Naive B cell (primary cell): Measurements from ENCODE around the gene TTC36. TPM values are rescaled to one million over a fixed set of nuclear protein-coding genes. Genes with fewer than 3 reads are reported as not detected.
"Not testable (repeated sequence)": the region's sequence is repeated elsewhere in the genome, so short reads cannot be mapped to it uniquely, and the experiment has no call there.

Experiments
- ATAC-seq, 2 donors: fragments of 150-1000 bp; cut with Tn5 transposase; 2 replicates each; pipeline ENCODE4 v1.10.0; 2021; ENCODE audit warnings: low read depth in 2 of 2, mild to moderate bottlenecking in 2 of 2, moderate library complexity in 2 of 2
- DNase-seq: peaks from one replicate; pipeline ENCODE4 v3.0.0; 2022
- H3K27ac Mint-ChIP-seq, 6 donors: one replicate each; pipeline ENCODE4 v1.8.0; 2020 to 2022; ENCODE audit warnings: mild to moderate bottlenecking in 6 of 6, mixed read lengths in 6 of 6, moderate library complexity in 5 of 6, inconsistent platforms in 2 of 6
- H3K27me3 Mint-ChIP-seq, 3 donors: one replicate each; pipeline ENCODE4 v1.8.0; 2021 to 2022; ENCODE audit warnings: mixed read lengths in 3 of 3, mild to moderate bottlenecking in 1 of 3
- H3K36me3 Mint-ChIP-seq, 2 donors: one replicate each; pipeline ENCODE4 v1.8.0; 2020 to 2022; ENCODE audit warnings: mixed read lengths in 2 of 2, inconsistent platforms in 1 of 2, mild to moderate bottlenecking in 1 of 2
- H3K4me1 Mint-ChIP-seq, 3 donors: one replicate each; pipeline ENCODE4 v1.8.0; 2020 to 2022; ENCODE audit warnings: mixed read lengths in 3 of 3, inconsistent platforms in 1 of 3, mild to moderate bottlenecking in 1 of 3, moderate library complexity in 1 of 3
- H3K4me3 Mint-ChIP-seq, 8 donors: one replicate each; pipeline ENCODE4 v1.8.0; 2020 to 2022; ENCODE audit warnings: mild to moderate bottlenecking in 8 of 8, mixed read lengths in 8 of 8, moderate library complexity in 8 of 8, inconsistent platforms in 2 of 8
- H3K9me3 Mint-ChIP-seq, 7 donors: one replicate each; pipeline ENCODE4 v1.8.0; 2020 to 2022; ENCODE audit warnings: mixed read lengths in 7 of 7, mild to moderate bottlenecking in 5 of 7, inconsistent platforms in 2 of 7, moderate library complexity in 1 of 7
- polyA plus RNA-seq, 6 donors: library from polyadenylated mRNA; unstranded; fragments of 300-500 nt; fragmentation: Illumina TruSeq; gene quantifications; one replicate each; pipeline ENCODE4 v1.2.3, GENCODE V29; 2021; ENCODE audit warnings: low read depth in 6 of 6

The TTC36 gene, protein sequence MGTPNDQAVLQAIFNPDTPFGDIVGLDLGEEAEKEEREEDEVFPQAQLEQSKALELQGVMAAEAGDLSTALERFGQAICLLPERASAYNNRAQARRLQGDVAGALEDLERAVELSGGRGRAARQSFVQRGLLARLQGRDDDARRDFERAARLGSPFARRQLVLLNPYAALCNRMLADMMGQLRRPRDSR
- not detected for polyA plus RNA-seq

DNA sequence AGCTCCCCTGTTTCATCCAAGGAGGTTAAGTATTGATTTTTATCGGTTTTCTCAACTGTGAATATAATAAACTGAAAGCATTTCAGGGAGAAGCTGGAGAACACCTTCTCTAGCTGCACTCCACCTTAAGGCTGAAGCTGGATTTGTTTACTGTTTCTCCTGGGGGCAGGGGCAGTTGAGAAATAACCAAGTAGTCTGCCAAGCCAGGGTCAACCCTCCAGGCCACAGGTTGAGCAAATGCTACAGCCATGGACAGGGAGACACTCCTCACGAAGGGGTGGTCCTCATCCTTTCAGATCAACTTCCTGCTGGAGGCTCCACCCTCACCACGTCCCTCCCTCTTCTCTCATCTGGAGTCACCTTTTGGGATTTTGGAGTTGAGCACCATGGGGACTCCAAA, at the start of gene TTC36:
TSS of gene TTC36 (plus strand) at position 366 of the 400 bp plus-strand sequence. CDS start at position 387, 21 bp downstream.
- DNase-seq (no peak), ATAC-seq (no peak)
- Mint-ChIP-seq H3K27ac (peak within 1 kb of the TSS in 2 of 6 donors; percentile 56 to 79), H3K4me1 (peaks cover 23 to 37% (median 30%) of the 10 kb centered on the region in 3 donors), H3K27me3 (no peaks in the 10 kb centered on the region), H3K9me3 (peaks cover 0 to 1% (median 0%) of the 10 kb centered on the region in 7 donors), H3K36me3 (no peaks in the 10 kb centered on the region), H3K4me3 (peak within 1 kb of the TSS in 3 of 8 donors; percentile 6 to 54 (median 44))

DNA sequence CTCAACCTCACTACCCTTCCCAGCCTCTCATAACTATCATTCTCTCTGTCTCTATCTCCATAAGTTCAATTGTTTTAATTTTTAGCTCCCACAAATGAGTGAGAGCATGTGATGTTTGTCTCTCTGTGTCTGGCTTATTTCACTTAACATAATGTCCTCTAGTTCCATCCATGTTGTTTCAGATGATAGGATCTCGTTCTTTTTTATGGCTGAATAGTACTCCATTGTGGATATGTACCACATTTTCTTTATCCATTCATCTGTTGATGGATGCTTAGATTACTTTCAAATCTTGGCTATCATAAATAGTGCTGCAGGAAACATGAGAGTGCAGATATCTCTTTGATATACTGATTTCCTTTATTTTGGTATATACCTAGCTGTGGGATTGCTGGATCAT, 46.0 kb upstream of the TTC36 start:
- not testable (repeated sequence) for H3K4me3 Mint-ChIP-seq, ATAC-seq, H3K4me1 Mint-ChIP-seq, DNase-seq, H3K9me3 Mint-ChIP-seq, H3K27me3 Mint-ChIP-seq
- H3K36me3 Mint-ChIP-seq, result peaks cover 20 to 38% of the 10 kb centered on the region in 2 donors
- H3K27ac Mint-ChIP-seq, result peak overlapping the region in 1 of 6 donors; percentile 82

DNA sequence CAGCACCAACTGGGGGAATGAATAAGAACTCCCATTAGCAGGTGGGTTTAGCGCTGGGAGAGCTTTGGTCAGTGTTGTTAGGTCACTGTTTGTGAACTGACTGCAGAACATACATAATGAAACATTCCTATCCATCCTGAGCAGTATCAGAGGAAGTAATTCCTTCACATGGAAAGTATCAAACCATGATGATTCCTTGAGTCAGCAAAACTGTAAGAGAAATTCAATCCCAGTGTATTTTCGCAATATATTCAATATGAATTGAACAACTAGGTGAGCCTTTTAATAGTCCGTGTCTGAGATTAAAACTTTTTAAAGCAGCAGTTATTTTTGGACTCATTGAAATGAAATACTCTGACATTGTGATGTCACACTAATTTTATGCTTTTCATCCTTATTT, 42.9 kb upstream of the TTC36 start:
- H3K36me3 Mint-ChIP-seq, result peaks cover 18 to 23% of the 10 kb centered on the region in 2 donors
- H3K4me1 Mint-ChIP-seq, result peaks cover 0 to 4% (median 0%) of the 10 kb centered on the region in 3 donors
- peak overlapping the region in 2 of 6 donors; percentile 3 to 4 for H3K27ac Mint-ChIP-seq
- H3K9me3 Mint-ChIP-seq, result peaks cover 0 to 3% (median 0%) of the 10 kb centered on the region in 7 donors
- DNase-seq (no peak), ATAC-seq (no peak)
- no peak overlapping the region for H3K4me3 Mint-ChIP-seq
- no peaks in the 10 kb centered on the region for H3K27me3 Mint-ChIP-seq

DNA sequence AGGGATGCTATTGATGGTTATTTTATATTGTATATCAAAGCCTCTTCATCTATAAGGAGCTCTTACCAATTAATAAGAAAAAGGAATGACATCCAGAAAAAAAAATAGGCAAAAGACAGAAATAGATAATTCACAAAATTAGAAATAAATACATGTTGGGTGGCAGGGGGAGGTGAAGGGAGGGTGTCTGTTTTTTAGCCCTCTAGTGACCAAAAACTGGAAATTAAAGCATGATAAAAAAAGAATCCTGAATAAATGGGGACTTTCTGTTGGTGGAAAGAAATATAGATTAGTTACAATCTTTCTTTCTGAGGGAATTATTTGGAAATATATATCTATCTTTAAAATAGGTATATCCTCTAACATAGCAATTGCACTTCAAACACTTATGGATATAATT, 42.0 kb upstream of the TTC36 start:
- DNase-seq (no peak), ATAC-seq (no peak)
- Mint-ChIP-seq H3K27me3 (no peaks in the 10 kb centered on the region), H3K27ac (peak overlapping the region in 2 of 6 donors; percentile 4 to 58), H3K9me3 (peaks cover 0 to 3% (median 0%) of the 10 kb centered on the region in 7 donors), H3K4me1 (peaks cover 0 to 4% (median 0%) of the 10 kb centered on the region in 3 donors), H3K4me3 (no peak overlapping the region), H3K36me3 (peaks cover 18 to 22% of the 10 kb centered on the region in 2 donors)

DNA sequence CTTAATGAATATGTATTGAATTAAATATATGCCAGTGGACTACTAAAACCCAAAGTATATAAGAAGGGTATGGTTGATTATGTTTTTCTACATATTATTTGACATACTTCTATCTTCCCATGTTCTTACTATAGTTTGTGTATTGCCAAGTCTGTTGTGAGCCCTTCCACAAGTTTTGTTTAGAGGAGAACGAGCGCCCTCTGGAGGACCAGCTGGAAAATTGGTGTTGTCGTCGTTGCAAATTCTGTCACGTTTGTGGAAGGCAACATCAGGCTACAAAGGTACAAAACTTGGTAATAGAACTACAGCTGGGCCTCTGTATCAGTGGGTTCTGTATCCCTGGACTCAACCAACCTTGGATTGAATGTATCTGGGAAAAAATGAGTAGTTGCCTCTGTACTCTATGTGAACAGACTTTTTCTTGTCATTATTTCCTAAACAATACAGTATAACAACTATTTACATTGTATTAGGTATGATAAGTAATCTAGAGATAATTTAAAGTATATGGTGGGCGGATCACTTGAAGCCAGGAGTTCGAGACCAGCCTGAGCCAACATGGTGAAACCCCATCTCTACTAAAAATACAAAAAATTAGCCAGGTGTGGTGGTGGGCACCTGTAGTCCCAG, 38.7 kb upstream of the TTC36 start:
- Mint-ChIP-seq H3K4me3 (no peak overlapping the region), H3K27me3 (no peaks in the 10 kb centered on the region), H3K36me3 (peaks cover 7 to 13% of the 10 kb centered on the region in 2 donors)

DNA sequence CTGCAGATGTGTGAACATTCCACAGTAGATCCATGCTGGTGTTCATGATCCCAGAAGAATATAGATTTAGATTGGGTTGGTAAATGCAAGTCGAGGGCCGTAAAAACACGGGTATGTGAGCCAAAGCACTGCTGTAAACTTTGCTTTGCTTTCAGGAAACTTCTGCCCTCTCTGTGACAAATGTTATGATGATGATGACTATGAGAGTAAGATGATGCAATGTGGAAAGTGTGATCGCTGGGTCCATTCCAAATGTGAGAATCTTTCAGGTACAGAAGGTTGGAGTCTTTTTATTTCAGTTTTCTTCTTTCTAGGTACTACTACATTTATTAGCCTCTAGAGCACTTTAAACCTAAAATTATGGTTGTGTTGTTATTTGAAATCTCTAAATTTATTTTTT, 36.2 kb upstream of the TTC36 start:
- Mint-ChIP-seq H3K4me3 (no peak overlapping the region), H3K9me3 (no peaks in the 10 kb centered on the region), H3K27ac (no peak overlapping the region), H3K36me3 (peaks cover 5 to 7% of the 10 kb centered on the region in 2 donors), H3K4me1 (peaks cover 0 to 4% (median 0%) of the 10 kb centered on the region in 3 donors), H3K27me3 (no peaks in the 10 kb centered on the region)
- DNase-seq (no peak), ATAC-seq (no peak)

More for the DNA sequence above, 38.7 kb upstream of the TTC36 start:
- Mint-ChIP-seq H3K27ac (peak overlapping the region in 3 of 6 donors; percentile 24 to 39 (median 26)), H3K9me3 (no peaks in the 10 kb centered on the region), H3K4me1 (peaks cover 0 to 4% (median 0%) of the 10 kb centered on the region in 3 donors)
- DNase-seq (peak; percentile 67), ATAC-seq (peak; percentile 38 to 72)

DNA sequence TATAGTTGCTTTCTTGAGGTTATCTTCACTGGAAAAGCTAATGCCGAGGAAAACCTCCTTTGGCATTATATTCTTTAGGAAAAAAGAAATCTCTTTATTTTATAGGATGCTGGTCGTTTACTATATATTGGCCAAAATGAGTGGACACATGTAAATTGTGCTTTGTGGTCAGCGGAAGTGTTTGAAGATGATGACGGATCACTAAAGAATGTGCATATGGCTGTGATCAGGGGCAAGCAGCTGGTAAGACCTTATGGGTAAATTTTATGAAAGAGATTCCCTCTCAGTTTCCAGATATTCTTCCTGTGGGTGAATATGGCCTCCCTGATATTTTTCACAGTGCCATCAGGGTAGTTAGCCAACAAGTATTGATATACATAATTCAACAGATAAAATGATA, 29.4 kb upstream of the TTC36 start:
- peaks cover 23 to 25% of the 10 kb centered on the region in 2 donors for H3K36me3 Mint-ChIP-seq
- H3K27ac Mint-ChIP-seq, result peak overlapping the region in 1 of 6 donors; percentile 52
- H3K9me3 Mint-ChIP-seq, result no peaks in the 10 kb centered on the region
- no peak overlapping the region for H3K4me3 Mint-ChIP-seq
- H3K27me3 Mint-ChIP-seq, result no peaks in the 10 kb centered on the region
- no peak for ATAC-seq
- DNase-seq, result no peak
- no peaks in the 10 kb centered on the region for H3K4me1 Mint-ChIP-seq

DNA sequence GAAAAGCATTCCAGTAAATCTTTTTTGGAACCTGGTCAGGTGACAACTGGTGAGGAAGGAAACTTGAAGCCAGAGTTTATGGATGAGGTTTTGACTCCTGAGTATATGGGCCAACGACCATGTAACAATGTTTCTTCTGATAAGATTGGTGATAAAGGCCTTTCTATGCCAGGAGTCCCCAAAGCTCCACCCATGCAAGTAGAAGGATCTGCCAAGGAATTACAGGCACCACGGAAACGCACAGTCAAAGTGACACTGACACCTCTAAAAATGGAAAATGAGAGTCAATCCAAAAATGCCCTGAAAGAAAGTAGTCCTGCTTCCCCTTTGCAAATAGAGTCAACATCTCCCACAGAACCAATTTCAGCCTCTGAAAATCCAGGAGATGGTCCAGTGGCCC, 24.1 kb upstream of the TTC36 start:
- H3K36me3 Mint-ChIP-seq, result peaks cover 27 to 46% of the 10 kb centered on the region in 2 donors
- H3K27ac Mint-ChIP-seq, result peak overlapping the region in 2 of 6 donors; percentile 3 to 34
- no peaks in the 10 kb centered on the region for H3K27me3 Mint-ChIP-seq
- peaks cover 0 to 4% (median 0%) of the 10 kb centered on the region in 3 donors for H3K4me1 Mint-ChIP-seq
- no peaks in the 10 kb centered on the region for H3K9me3 Mint-ChIP-seq
- H3K4me3 Mint-ChIP-seq, result no peak overlapping the region
- ATAC-seq (no peak), DNase-seq (no peak)

DNA sequence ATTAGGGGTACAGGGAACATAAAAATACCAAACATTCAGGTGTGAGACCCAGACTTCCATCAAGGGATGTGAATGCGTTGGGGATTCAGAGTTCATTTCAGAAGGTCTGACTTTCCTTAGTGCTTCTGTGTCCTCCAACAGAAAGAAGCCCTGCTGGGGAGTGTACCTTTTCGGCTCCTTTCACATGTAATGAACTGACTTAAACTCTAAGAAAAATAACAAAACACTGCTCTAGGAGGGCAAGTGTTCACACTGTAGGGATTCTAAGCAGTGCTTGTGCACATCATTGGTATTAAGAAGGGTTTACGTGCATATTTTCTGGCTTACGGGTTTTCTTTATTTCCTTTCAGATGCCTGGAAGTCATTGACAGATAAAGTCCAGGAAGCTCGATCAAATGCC, 15.7 kb upstream of the TTC36 start:
- H3K36me3 Mint-ChIP-seq, result peaks cover 21 to 43% of the 10 kb centered on the region in 2 donors
- ATAC-seq (no peak), DNase-seq (no peak)
- H3K27me3 Mint-ChIP-seq, result no peaks in the 10 kb centered on the region
- no peak overlapping the region for H3K4me3 Mint-ChIP-seq
- no peak overlapping the region for H3K27ac Mint-ChIP-seq
- H3K9me3 Mint-ChIP-seq, result no peaks in the 10 kb centered on the region
- peaks cover 0 to 5% (median 3%) of the 10 kb centered on the region in 3 donors for H3K4me1 Mint-ChIP-seq

DNA sequence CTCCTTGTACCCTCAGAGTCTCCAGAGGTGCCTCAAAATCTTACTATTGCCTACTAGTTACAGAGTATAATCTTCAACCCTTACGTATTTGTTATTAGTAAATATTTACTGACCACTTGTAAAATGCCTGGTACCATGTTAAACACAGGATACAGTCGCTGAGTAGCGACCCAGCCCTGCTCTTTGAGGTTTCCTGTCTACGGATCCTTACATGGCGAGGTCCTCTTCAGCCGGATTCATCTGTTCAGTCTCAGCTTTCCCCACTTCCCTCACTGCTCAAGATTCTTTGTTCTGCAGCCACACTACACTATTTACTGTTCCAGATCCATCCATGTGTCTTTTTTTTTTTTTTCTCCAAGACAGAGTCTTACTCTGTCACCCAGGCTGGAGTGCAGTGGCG, 13.2 kb upstream of the TTC36 start:
- H3K4me1 Mint-ChIP-seq, result peaks cover 0 to 5% (median 3%) of the 10 kb centered on the region in 3 donors
- peak overlapping the region in 2 of 6 donors; percentile 47 to 94 for H3K27ac Mint-ChIP-seq

DNA sequence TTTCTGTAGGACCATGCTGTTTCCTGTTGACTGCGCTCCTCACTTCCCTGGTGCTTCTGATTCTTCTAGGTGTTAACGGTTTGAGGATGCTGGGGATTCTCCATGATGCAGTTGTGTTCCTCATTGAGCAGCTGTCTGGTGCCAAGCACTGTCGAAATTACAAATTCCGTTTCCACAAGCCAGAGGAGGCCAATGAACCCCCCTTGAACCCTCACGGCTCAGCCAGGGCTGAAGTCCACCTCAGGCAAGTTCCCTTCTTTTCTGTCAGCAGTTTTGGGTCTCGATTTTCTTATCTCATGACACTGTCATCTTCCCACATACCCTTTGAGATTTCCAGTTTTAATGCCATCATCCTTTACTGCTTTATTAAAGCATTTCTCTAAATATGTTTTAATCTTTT, 7.7 kb upstream of the TTC36 start:
- H3K4me3 Mint-ChIP-seq, result no peak overlapping the region
- peaks cover 0 to 9% (median 4%) of the 10 kb centered on the region in 3 donors for H3K4me1 Mint-ChIP-seq
- H3K36me3 Mint-ChIP-seq, result peaks cover 10 to 15% of the 10 kb centered on the region in 2 donors
- H3K9me3 Mint-ChIP-seq, result no peaks in the 10 kb centered on the region
- DNase-seq (no peak), ATAC-seq (no peak)
- H3K27ac Mint-ChIP-seq, result peak overlapping the region in 2 of 6 donors; percentile 79 to 84
- no peaks in the 10 kb centered on the region for H3K27me3 Mint-ChIP-seq

More for the DNA sequence above, 13.2 kb upstream of the TTC36 start:
- Mint-ChIP-seq H3K27me3 (no peaks in the 10 kb centered on the region), H3K4me3 (no peak overlapping the region), H3K36me3 (peaks cover 23 to 43% of the 10 kb centered on the region in 2 donors), H3K9me3 (no peaks in the 10 kb centered on the region)
- DNase-seq, result no peak
- ATAC-seq, result no peak

DNA sequence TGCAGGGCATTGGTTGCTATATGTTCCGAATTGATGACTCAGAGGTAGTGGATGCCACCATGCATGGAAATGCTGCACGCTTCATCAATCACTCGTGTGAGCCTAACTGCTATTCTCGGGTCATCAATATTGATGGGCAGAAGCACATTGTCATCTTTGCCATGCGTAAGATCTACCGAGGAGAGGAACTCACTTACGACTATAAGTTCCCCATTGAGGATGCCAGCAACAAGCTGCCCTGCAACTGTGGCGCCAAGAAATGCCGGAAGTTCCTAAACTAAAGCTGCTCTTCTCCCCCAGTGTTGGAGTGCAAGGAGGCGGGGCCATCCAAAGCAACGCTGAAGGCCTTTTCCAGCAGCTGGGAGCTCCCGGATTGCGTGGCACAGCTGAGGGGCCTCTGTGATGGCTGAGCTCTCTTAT, 5.4 kb upstream of the TTC36 start:
- ATAC-seq (peak; percentile 18 to 32), DNase-seq (no peak)
- H3K9me3 Mint-ChIP-seq, result peaks cover 0 to 1% (median 0%) of the 10 kb centered on the region in 7 donors
- H3K36me3 Mint-ChIP-seq, result peaks cover 4 to 7% of the 10 kb centered on the region in 2 donors
- H3K4me3 Mint-ChIP-seq, result no peak overlapping the region
- no peak overlapping the region for H3K27ac Mint-ChIP-seq
- no peaks in the 10 kb centered on the region for H3K27me3 Mint-ChIP-seq
- peaks cover 0 to 14% (median 4%) of the 10 kb centered on the region in 3 donors for H3K4me1 Mint-ChIP-seq

DNA sequence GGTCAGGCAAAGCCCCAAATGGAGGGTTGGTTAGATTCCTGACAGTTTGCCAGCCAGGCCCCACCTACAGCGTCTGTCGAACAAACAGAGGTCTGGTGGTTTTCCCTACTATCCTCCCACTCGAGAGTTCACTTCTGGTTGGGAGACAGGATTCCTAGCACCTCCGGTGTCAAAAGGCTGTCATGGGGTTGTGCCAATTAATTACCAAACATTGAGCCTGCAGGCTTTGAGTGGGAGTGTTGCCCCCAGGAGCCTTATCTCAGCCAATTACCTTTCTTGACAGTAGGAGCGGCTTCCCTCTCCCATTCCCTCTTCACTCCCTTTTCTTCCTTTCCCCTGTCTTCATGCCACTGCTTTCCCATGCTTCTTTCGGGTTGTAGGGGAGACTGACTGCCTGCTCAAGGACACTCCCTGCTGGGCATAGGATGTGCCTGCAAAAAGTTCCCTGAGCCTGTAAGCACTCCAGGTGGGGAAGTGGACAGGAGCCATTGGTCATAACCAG, 4.7 kb upstream of the TTC36 start:
- no peak for ATAC-seq
- H3K4me1 Mint-ChIP-seq, result peaks cover 3 to 14% (median 8%) of the 10 kb centered on the region in 3 donors
- DNase-seq, result no peak
- peak overlapping the region in 1 of 6 donors; percentile 47 for H3K27ac Mint-ChIP-seq
- H3K27me3 Mint-ChIP-seq, result no peaks in the 10 kb centered on the region
- peaks cover 0 to 1% (median 0%) of the 10 kb centered on the region in 7 donors for H3K9me3 Mint-ChIP-seq
- H3K36me3 Mint-ChIP-seq, result peaks cover 4 to 7% of the 10 kb centered on the region in 2 donors
- H3K4me3 Mint-ChIP-seq, result no peak overlapping the region
